Dermis blood vessel endothelial cell (primary cell): ENCODE measurements around the gene SRP68. TPM values are rescaled to one million over a fixed set of nuclear protein-coding genes. Genes with fewer than 3 reads are reported as not detected.

Source experiments
- DNase-seq: peaks from one replicate; pipeline ENCODE4 v3.0.0; 2010
- total RNA-seq: library from RNA; depleted of rRNA; stranded (reverse); fragments of >200 nt; gene quantifications from 2 replicates; pipeline ENCODE4 v1.2.3, GENCODE V29; 2014

SRP68 gene
- 28.2 and 60.7 TPM in 2 replicates for total RNA-seq

DNA sequence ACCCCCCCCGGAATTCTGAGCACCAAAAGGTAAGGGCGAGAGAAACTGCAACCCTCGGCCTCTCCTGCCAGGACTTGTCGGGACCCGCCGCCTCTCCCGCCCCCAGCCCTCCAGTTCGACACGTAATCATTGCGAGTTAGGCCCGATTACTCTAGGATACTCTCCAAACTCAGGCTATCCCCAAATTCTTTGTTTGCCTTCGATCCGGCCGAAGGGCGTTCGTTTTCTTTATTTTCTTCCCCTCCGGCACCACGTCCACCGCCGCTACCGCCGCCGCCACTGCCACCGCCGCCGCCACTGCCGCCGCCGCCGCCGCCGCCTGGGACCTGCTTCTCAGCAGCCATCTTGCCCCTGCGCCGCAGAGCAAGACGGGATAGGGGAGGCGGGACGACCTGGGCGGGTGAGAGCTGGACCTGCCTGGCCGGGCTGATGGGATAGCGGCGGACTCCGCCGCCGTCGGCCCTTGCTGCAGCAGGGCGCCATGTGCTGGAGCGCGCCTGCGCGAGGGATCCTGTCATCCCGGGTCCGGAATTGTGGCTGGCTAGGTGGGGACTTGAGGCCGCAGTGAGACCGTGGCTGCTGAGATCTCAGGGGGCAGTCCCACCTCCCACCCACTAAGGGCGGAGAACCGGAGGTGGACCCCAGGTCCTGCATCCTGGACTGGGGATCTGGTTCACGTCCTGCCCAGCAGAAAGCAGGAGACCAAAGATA, at the start of gene SRP68:
Gene SRP68 (minus strand): TSS at position 370 of the 711 bp plus-strand sequence. CDS start 26 bp downstream, at position 344.
- peak; percentile 96 for DNase-seq

DNA sequence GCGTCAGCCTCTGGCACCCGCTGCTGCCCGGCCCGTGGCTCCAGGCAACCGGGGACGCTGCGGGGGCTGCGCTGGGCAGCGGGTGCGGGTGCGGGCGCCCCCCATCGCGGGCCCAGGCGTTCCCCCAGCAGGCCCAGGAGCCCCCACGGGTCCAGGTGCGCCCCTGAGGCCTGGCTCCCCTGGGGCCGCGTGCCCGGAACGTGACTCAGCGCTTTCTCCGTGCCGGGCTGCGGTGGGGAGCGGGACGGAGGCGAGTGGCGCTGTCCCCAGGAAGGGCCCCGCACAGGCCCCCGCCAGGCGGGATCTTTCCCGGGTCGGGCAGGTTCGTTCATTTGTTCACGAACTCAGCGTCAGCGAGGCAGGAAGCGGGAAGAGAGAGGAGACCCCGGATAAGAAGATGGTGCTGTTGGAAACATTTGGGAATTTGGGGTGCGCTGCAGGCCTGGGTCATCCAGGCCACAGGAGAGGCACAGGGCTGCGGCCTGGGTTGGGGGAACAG, 49.7 kb upstream of the SRP68 start:
- peak; percentile 28 for DNase-seq

DNA sequence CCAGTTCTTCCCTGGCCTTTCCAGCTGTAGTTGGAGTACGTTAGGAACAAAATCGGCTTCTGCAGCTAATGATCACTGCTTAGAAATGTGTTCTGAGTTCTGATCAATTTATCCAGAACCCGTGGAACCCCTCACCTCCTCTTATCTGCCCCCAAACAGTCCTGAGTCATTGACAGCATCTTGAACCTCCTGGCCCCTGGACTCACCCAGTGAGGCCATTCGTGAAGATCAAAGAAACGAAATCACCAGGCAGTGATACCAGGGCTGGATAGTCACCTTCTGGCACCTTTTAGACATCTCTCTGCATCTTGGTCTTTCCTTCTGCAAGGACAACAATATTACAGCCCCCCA, 48.3 kb upstream of the SRP68 start:
- DNase-seq: no peak

DNA sequence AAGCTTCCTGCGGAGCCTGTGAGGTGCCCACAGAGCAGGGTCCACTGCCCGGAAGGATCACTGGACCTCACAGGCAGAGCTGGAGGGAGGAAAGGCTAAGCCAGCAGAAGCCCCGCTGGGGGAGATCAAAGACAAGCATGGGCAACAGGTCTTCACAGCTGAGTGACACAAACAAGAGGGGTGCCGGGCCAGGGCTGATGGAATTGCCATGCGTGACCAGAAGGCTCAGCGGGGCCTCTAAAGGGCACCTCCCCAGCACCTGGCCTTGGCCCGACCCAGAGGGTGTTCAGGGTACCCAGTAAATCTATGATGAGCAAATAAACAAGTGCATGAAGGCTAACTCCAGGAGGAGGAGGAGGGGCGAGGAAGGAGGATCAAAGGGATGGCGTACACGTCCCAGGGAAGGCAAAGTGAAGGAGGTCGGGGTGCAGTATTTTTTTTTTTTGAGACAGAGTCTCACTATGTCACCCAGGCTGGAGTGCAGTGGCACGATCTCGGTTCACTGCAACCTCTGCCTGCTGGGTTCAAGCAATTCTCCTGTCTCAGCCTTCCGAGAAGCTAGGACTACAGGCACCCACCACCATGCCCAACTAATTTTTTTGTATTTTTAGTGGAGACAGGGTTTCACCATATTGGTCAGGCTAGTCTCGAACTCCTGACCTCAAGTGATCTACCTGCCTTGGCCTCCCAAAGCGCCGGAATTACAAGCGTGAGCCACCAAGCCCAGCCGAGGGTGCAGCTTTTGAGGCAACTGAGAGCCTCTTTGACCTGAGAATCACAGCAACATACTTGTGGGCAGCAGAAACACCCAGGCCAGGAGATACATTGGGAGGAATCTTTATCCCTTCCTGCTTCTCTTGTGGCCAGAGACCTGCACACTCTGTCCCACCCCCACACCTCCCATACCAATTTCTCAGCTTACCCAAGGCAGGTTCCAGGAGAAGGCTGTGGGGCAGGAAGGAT, 47.4 kb upstream of the SRP68 start:
- DNase-seq: no peak

DNA sequence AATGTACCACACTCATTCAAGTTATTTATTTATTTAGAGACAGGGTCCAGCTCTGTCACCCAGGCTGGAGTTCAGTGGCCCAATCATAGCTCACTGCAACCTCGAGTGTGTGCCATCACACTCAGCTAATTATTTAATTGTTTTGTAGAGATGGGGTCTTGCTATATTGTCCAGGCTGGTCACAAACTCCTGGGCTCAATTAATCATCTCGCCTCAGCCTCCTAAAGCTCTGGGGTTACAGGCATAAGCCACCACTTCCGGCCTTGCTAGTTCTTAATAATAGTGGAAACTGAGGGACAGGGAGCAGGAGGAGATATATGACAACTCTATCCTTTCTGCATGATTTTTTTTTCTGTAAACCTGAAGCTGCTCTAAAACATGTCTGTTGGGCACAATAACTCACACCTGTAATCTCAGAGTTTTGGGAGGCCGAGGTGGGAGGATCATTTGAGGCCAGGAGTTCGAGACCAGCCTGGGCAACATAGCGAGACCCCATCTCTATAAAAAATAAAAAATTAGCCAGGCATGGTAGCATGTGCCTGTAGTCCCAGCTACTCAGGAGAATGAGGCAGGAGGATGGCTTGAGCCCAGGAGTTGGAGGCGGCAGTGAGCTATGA, 42.9 kb upstream of the SRP68 start:
- no peak for DNase-seq

DNA sequence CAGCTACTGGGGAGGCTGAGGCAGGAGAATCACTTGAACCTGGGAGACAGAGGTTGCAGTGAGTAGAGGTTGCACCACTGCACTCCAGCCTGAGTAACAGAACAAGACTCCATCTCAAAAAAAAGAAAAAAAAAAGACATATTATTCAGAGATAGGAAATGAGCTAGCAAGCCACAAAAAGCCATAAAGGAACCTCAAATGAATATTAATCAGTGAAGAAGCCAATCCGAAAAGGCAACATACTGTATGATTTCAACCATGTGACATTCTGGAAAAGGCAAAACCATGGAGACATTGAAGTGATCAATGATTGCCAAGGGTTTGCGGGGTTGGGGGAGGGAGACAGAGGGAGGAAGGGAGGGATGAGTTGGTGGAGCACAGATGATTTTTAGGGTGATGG, 39.6 kb upstream of the SRP68 start:
- no peak for DNase-seq

DNA sequence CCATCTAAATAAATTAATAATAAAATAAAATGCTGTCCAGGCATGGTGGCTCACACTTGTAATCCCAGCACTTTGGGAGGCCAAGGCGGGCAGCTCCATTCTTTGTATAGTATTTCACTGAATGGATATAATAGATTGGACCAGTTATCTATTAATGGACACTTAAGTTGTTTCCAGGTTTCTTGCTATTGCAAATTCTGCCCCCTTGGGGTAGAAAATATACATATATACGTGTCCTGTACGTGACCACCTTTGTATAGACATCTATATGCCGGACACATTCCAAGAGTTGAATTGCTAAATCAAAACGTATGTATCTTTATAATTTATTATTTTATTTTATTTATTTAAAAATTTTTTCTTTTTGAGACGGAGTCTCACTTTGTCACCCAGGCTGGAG, 35.2 kb upstream of the SRP68 start:
- peak; percentile 48 for DNase-seq

DNA sequence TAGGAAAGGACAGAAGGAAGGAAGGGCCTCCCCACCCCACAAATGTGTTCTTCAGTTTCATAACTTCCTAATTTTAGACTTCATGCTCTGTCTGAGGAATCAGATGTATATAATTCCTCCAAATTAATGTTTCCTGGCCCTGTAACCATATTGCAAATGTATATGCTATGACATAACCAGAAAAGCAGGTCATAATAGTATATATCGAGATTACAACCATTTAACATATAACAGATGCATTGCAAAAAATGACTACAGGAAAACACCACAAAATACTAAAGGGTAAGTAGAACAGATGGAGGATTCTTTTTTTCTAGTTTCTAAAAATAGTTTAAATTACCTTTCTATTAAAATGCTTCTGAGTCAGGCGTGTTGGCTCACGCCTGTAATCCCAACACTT, 34.4 kb upstream of the SRP68 start:
- DNase-seq: no peak

DNA sequence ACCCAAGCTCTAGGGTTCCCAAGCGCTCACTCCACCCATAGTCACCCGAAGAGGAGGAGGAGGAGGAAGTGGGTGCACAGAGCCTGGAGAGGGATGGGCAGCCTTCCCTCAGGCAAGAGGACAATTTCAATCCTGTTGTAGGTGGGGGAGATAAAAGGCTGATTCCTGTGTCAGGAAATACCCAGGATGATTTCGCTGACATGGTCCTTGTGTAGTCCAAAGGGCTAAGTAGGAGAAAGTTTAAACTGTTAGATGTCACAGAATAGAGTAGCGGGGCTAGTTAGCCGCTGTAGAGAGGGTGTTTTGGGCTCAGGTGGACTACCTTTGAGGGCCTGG, 32.5 kb upstream of the SRP68 start:
- no peak for DNase-seq

DNA sequence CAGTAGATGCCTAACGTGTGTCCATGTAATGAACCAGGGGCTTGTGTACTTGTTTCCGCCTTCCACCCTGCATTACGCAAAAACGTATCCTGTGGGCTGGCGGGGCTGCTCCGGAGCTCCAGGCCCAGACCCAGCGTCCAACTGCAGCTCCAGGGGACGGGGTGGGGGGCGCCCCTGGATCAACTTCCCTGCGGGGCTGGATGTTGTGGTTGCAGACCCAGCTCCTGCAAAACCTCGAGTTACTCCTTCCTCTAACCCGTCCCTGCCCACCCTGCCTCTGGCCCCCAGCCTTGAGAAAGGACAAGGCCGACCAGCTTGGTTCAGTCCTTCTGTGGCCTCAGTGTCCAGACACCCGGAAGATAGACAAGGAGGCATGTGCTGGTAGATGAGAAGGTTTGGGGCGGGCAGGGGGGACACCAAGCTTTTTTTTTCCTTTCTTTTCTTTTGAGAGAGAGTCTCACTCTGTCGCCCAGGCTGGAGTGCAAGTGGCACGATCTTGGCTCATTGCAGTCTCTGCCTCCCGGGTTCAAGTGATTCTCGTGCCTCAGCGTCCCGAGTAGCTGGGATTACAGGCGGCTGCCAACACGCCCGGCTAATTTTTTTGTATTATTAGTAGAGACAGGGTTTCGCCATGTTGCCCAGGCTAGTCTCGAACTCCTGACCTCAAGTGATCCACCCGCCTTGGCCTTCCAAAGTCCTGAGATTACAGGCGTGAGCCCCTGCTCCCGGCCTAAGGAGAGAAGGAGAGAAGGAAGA, 32.0 kb upstream of the SRP68 start:
- no peak for DNase-seq

DNA sequence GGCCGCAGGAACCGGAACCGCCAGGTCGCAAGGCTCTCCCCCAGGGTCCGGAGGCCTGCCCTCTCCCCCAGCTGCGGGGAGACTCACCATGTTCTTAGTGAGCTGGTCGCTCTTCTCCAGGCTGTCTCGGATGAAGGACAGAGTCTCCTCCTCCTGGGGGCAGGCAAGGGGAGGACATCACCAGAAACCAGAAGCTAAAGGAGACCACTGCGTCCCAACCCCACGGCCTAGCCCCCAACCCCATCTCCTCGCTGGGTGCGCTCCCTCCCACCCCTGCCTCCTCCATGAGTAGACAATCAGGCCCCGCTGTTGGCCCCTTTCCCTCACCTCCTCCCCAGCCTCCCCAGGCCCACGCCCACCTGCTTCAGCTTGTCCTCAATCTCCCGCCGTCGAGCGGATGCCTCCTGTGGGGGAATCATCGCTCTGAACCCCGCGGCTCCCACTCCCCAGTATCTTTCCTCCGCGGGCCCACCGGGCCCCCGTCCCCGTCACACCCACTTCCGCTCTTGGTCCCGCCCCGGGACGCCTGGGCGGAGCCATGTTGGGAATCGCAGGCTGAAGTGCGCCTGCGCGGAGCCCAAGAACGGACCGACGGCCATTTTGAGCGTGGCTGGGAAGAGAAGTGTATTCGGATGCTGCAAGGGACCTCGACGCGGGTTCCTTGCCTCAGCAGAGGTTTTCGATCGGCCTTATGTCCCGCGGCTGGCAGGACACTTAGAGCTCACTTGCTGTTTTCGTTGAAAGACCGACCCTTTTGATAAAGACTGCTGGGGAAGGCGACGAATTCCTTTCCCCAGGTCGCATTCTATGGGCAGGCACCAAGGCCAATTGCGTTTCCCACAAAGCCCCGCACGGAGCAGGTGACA, 31.2 kb upstream of the SRP68 start, which contains the start of gene EXOC7:
Gene EXOC7 (minus strand): TSS at position 514 of the 866 bp plus-strand sequence. CDS start 95 bp downstream, at position 419.
- DNase-seq: peak; percentile 95

DNA sequence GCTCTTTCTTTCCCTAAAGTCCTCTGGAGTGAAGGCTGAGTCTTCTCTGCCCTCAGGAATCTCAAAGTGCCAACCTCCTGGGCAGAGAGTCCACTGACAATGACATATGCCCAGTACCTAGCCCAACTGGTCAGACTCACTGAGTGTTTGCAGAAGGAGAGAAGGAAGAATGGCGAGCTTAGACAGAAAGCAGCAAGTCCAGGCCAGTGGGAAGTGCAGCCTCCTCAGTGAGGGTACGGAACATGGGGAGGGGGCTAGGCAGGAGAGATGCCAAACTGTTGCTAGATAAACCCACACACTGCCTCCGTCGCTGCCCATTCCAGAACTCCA, 30.6 kb upstream of the SRP68 start:
- no peak for DNase-seq

DNA sequence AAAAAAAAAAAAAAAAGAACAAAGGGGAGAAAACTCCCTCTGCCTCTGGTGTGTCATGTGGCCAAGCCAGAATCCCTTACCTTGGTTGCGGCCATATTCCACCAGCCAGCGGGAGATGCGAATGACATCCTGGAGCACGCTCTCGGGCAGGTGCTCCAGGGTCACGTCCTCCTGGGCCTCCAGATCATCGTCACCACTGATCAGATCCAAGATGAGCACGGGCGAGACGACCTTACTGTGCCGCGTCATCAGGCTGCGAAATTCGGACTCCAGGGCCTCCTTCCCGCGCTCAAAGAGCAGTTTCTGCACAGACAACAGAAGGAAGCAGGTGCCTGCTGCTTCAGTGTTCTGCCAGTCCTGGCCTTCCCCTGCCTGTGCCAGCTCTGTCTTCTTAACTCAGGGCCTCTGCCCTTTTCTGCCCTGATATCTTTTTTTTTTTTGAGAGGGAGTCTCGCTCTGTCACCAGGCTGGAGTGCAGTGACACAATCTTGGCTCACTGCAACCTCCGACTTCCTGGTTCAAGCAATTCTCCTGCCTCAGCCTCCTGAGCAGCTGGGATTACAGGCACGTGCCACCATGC, 25.5 kb upstream of the SRP68 start:
- DNase-seq: no peak

DNA sequence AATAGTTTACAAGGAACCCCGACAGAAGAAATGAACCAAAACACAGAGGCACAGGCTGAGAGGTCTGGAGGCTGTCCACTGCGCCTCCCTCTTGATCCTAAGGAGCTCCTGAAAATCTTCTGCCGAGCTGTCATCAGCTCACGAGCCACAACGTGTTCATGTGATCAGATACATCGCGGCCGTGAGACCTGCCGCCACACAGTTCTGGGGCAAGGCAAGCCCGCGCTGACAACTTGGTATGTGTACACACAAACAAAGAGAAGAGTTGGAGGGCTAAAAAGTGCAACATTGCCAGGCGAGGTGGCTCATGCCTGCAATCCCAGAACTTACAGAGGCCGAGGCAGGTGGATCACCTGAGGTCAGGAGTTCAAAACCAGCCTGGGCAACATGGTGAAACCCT, 23.6 kb upstream of the SRP68 start:
- DNase-seq: no peak

DNA sequence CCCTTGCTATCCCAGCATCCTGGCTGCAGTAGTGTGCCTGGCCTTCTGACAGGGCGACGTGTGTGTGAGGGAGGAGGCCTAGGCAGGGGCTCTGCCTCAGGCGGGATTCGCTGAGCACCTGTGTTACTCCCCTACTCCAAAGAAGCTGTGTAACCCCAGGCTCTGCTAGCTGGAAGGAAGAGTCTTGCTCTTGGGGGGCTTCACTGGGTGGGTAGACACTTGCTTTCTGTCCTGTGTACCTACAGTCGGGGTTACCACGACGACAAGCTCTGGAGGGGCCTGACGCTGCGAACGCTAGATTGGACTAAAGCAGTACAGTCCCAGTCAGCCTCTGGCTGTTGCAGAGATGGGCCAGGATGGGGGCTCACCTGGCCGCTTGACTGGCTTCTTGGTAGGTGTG, 21.7 kb upstream of the SRP68 start:
- no peak for DNase-seq

DNA sequence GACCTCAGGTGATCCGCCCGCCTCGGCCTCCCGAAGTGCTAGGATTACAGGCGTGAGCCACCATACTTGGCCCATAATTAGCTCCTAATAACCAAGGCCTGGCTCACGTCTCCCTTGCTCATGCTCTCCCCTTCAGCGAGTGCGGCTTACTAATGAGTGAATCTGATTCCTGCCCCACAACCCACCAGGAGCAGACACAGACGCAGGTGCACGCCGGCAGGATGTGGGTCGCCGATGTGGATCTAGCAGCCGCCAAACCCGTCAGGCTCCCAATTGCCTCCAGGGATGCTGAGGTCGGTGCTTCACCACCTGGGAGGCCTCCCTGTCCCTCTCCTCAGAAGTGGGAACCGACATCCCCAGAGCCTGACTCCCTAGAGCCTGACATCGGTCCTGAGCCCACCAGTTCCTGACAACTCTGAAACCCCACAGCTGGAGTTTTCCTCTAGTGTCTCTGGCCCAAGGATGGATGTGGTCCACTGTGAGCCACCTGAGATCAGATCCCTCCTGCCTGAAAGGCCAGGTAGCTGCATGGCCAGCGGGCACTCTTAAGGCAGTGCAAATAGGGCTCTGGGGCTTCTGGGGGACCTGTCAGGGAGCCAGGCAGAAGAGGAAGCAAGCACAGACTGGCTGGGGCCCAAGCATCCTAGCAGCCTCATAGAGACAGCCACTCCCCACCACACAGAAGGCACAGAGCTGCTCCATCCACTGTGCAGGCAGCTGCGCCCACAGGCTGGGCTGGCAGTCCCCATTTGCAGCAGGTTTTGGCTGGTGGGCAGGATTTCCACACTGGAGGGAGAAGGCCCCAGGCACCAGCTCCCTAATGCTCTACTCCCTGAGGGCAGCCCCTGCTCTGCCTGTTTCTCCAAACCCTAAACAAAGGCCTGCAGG, 20.5 kb upstream of the SRP68 start:
- no peak for DNase-seq

DNA sequence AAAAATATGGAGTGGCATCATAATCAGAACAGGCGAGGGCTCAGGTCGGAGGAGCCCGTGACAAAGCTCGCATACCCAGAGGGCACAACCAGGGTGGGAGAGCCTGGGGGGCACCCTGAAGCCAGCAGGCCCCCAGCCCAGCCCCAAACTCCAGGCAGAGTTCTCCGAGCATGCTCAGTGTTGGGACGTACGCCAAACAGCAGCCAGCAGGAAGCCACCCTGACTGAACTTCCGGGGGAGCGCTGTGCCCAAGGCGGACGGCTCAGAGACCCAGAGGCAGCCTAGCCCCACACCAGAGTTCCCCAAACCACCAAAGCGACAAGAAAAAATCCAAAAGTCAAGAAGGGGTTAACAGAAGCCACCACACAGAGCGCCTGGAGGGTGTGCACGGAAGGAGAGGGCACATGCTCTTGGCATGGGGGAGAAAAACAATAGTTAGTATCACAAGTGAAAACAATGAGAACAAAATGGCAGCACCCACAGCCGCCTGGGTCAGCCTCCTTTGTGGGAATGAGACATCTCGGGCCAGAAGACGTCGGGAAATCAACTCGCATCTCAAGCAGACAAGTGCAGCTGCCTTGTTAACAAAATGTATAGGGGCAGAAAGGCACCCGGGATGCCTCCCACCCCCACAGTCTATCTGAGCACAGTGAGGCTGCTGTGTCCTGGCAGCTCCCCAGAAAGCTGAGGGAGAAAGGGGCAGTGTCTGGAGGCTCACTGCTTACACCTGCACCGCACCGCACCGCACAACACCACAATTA, 19.4 kb upstream of the SRP68 start:
- peak; percentile 46 for DNase-seq

DNA sequence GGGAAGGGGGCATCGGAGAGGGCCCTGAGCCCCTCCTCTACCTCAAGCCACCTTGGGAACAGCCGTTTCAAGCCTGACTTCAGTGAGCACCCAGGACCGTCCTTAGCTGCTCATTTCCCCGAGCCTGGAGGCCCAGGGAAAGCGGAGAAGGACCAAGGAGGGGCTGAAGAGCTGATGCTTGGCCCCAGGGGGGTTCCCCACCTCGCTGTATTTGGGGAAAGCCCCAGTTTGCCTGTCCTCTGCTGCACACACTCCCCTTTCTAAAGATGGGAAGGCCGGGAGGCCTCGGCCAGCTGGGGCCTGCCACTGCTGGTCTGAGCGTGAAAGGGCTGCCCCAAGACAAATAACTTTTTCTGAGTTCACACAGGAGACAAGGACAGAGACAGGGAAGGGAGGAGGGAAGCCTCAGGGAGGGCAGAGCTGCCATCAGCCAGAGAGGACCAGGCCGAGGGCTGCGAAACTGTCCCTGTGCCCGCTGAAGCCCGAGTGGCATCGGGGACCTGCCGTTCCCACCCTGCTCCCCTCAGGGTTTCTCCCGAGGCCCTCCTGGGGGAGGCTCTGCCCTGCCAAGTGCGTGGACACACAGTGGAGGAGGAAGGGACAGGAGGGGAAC, 18.3 kb upstream of the SRP68 start:
- no peak for DNase-seq
